Activated B cell treated with CpG ODN at 0.5 μM for 24 hours (primary cell): ENCODE results near the gene TSC1. TPM values are rescaled to one million over a fixed set of nuclear protein-coding genes. Genes with fewer than 3 reads are reported as not detected.

Experiments
- ATAC-seq: fragments of 200-7000 bp; cut with Tn5 transposase; one replicate; pipeline ENCODE4 v1.10.0; 2021; ENCODE audit warnings: low read depth, mild to moderate bottlenecking, moderate library complexity
- CTCF ChIA-PET: fragments of 350-600 bp; sonication (Branson Sonifier 250); formaldehyde crosslinking; loops from one replicate; lab custom pipeline; 2021; ENCODE audit warnings: antibody characterized with exemption; lab: Charles Lee
- POLR2A ChIA-PET: fragments of 350-600 bp; sonication (Branson Sonifier 250); formaldehyde crosslinking; loops from one replicate; lab custom pipeline; 2021; ENCODE audit warnings: antibody characterized with exemption; lab: Charles Lee
- DNase-seq: peaks from one replicate; pipeline ENCODE4 v3.0.0; 2022
- H3K27ac Mint-ChIP-seq: one replicate; pipeline ENCODE4 v1.8.0; 2020; ENCODE audit warnings: mixed read lengths
- H3K27me3 Mint-ChIP-seq: one replicate; pipeline ENCODE4 v1.8.0; 2021; ENCODE audit warnings: mixed read lengths
- H3K36me3 Mint-ChIP-seq: one replicate; pipeline ENCODE4 v1.8.0; 2021; ENCODE audit warnings: low read depth, mixed read lengths
- H3K4me1 Mint-ChIP-seq: one replicate; pipeline ENCODE4 v1.8.0; 2021; ENCODE audit warnings: mixed read lengths
- H3K4me3 Mint-ChIP-seq: one replicate; pipeline ENCODE4 v1.8.0; 2020; ENCODE audit warnings: mild to moderate bottlenecking, mixed read lengths
- H3K9me3 Mint-ChIP-seq: one replicate; pipeline ENCODE4 v1.8.0; 2020; ENCODE audit warnings: mixed read lengths
- CTCF ChIP-seq: fragments of 200-600 bp; IDR thresholded peaks from one replicate; pipeline ENCODE4 v1.8.0; 2022; ENCODE audit warnings: antibody characterized with exemption, mild to moderate bottlenecking
- intact Hi-C: fragments of 100-400 bp; cut with micrococcal nuclease; formaldehyde crosslinking; loops from one replicate; pipeline ENCODE4 v1.15.1; 2024
- total RNA-seq: library from RNA; stranded (reverse); gene quantifications from 2 replicates; pipeline ENCODE4 v1.2.3, GENCODE V29; 2022

The TSC1 gene
- total RNA-seq, 1 donor from 2014 or later: 61.4 TPM

- CTCF ChIA-PET: no interaction called here
- Mint-ChIP-seq H3K27me3 (no peaks in the 10 kb centered on the region), H3K36me3 (peaks cover 26% of the 10 kb centered on the region), H3K27ac (no peak overlapping the region), H3K4me1 (peaks cover 5% of the 10 kb centered on the region), H3K4me3 (no peak overlapping the region), H3K9me3 (no peaks in the 10 kb centered on the region)
- DNase-seq: no peak
- no peak for TF ChIP-seq CTCF
- POLR2A ChIA-PET: no interaction called here
- intact Hi-C loops: no loop called here
- ATAC-seq: no peak
Measured at GRCh38 chr9:132937463-132937901, 6.9 kb downstream of the TSC1 start.

GRCh38 chr9:132935026-132935425 lies 9.4 kb downstream of the TSC1 start:
- intact Hi-C loops: no loop called here
- Mint-ChIP-seq H3K9me3 (no peaks in the 10 kb centered on the region), H3K36me3 (peaks cover 45% of the 10 kb centered on the region), H3K27ac (no peak overlapping the region), H3K4me3 (no peak overlapping the region), H3K27me3 (no peaks in the 10 kb centered on the region), H3K4me1 (no peaks in the 10 kb centered on the region)
- ATAC-seq: no peak
- CTCF ChIA-PET: no interaction called here
- no peak for DNase-seq
- POLR2A ChIA-PET: interaction anchor here (0.6 kb wide), 1 partner anchor 250 kb away, joined by 11 read pairs; no protein-coding TSS in a partner anchor
- no peak for TF ChIP-seq CTCF

- Mint-ChIP-seq H3K27me3 (no peaks in the 10 kb centered on the region), H3K9me3 (no peaks in the 10 kb centered on the region), H3K27ac (no peak overlapping the region), H3K36me3 (peaks cover 73% of the 10 kb centered on the region), H3K4me1 (no peaks in the 10 kb centered on the region), H3K4me3 (no peak overlapping the region)
- intact Hi-C loops: no loop called here
- no peak for TF ChIP-seq CTCF
- CTCF ChIA-PET: no interaction called here
- no peak for ATAC-seq
- no peak for DNase-seq
- POLR2A ChIA-PET: interaction anchor here (0.7 kb wide), 1 partner anchor 13 kb away, joined by 3 read pairs; the partner anchor contains the start of gene TSC1
Measured at GRCh38 chr9:132931178-132931735, 13.2 kb downstream of the TSC1 start.

GRCh38 chr9:132927704-132928103 lies 16.7 kb downstream of the TSC1 start:
- no peak for DNase-seq
- Mint-ChIP-seq H3K4me1 (no peaks in the 10 kb centered on the region), H3K9me3 (no peaks in the 10 kb centered on the region), H3K27me3 (no peaks in the 10 kb centered on the region), H3K27ac (no peak overlapping the region), H3K36me3 (peaks cover 81% of the 10 kb centered on the region), H3K4me3 (no peak overlapping the region)
- TF ChIP-seq CTCF: no peak
- intact Hi-C loops: no loop called here
- ATAC-seq: no peak
- ChIA-PET POLR2A (no interaction called here), CTCF (no interaction called here)

- Mint-ChIP-seq H3K27me3 (no peaks in the 10 kb centered on the region), H3K4me1 (no peaks in the 10 kb centered on the region), H3K27ac (no peak overlapping the region), H3K4me3 (no peak overlapping the region), H3K36me3 (peaks cover 88% of the 10 kb centered on the region), H3K9me3 (no peaks in the 10 kb centered on the region)
- no peak for TF ChIP-seq CTCF
- CTCF ChIA-PET: interaction anchor here (0.6 to 1.5 kb wide), 2 partner anchors 21 to 658 kb away, joined by 3 read pairs; no protein-coding TSS in a partner anchor
- intact Hi-C loops: no loop called here
- ATAC-seq (no peak), DNase-seq (no peak)
- POLR2A ChIA-PET: interaction anchor here (0.7 kb wide), 1 partner anchor 21 kb away, joined by 3 read pairs; no protein-coding TSS in a partner anchor
Measured at GRCh38 chr9:132923346-132923902, 21.0 kb downstream of the TSC1 start.
